ENCODE measurements around the gene TMEM200A. TPM values are rescaled to one million over a fixed set of nuclear protein-coding genes. Genes with fewer than 3 reads are reported as not detected.

The TMEM200A gene
- total RNA-seq, 1 experiment from 2014 or later = 0.40 TPM

DNA sequence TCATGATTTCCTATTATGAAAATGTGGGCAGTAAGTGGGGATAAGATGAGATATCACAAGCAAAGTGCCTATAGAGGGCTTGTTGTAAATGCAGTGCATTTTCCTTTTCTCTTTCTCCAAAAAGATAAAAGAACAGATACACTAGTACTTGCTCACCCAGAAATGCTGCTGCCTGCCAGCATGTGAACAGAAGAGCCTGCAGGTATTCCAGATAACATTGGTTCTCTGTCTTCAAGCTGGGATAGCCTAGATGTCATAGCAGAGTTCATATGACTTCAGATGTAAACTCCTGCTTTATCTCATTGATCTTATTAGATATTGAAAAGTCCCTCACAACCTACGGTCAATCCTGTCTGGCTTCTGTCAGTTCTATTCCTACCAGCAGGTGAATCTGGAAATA is 123.7 kb downstream of the TMEM200A start:
- ChIA-PET CTCF (no interaction called here), POLR2A (ENCODE audit: unreplicated experiment) (interaction anchor here (0.5 kb wide), 1 partner anchor 24 kb away, joined by 3 read pairs; no protein-coding TSS in a partner anchor)
- DNase-seq (no peak), ATAC-seq (no peak)
- H4K20me1 ChIP-seq (ENCODE audit: low read length) = no peaks in the 10 kb centered on the region
- no peaks in the 10 kb centered on the region for H3K27me3 ChIP-seq (ENCODE audit: low read length)
- no peaks in the 10 kb centered on the region for H3K9me2 ChIP-seq (replicated peaks; ENCODE audit: low read length)
- BruUV-seq (replicated peaks) = no TSS peak
- H3K79me2 ChIP-seq (ENCODE audit: low read length) = no peaks in the 10 kb centered on the region
- H3K9ac ChIP-seq (ENCODE audit: low read length) = no peak overlapping the region
- no peaks in the 10 kb centered on the region for H3K9me3 ChIP-seq (ENCODE audit: low read length)
- H3K36me3 ChIP-seq (ENCODE audit: low read depth, low read length) = no peaks in the 10 kb centered on the region
- H3K4me1 ChIP-seq (ENCODE audit: insufficient read depth, low read length) = no peaks in the 10 kb centered on the region
- intact Hi-C loops (cut with micrococcal nuclease) = no loop called here
- no peaks in the 10 kb centered on the region for H3F3A ChIP-seq (ENCODE audit: low read length, unreplicated experiment)
- H3K27ac ChIP-seq (ENCODE audit: low read length) = no peak overlapping the region
- no peak overlapping the region for H2AFZ ChIP-seq (ENCODE audit: low read length)
- H3K4me3 ChIP-seq (ENCODE audit: low read length) = no peak overlapping the region
- H3K4me2 ChIP-seq (ENCODE audit: low read length) = no peak overlapping the region
- TF ChIP-seq, protein P1, sequence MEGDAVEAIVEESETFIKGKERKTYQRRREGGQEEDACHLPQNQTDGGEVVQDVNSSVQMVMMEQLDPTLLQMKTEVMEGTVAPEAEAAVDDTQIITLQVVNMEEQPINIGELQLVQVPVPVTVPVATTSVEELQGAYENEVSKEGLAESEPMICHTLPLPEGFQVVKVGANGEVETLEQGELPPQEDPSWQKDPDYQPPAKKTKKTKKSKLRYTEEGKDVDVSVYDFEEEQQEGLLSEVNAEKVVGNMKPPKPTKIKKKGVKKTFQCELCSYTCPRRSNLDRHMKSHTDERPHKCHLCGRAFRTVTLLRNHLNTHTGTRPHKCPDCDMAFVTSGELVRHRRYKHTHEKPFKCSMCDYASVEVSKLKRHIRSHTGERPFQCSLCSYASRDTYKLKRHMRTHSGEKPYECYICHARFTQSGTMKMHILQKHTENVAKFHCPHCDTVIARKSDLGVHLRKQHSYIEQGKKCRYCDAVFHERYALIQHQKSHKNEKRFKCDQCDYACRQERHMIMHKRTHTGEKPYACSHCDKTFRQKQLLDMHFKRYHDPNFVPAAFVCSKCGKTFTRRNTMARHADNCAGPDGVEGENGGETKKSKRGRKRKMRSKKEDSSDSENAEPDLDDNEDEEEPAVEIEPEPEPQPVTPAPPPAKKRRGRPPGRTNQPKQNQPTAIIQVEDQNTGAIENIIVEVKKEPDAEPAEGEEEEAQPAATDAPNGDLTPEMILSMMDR (conservative IDR thresholded peaks at IDR 0.05; ENCODE audit: low read depth, low read length) = no peak
- no peak for TF ChIP-seq EZH2phosphoT487 (IDR thresholded peaks at IDR 0.05; ENCODE audit: borderline replicate concordance, low read length)
- TF ChIP-seq EZH2 (IDR thresholded peaks at IDR 0.05; ENCODE audit: low read length, unreplicated experiment) = no peak

Other genes with a start within 250 kb of the TMEM200A start
- gene SAMD3, start 143.1 kb upstream of the TMEM200A start, total RNA-seq (2014; rRNA removed) = not detected in 2 replicates